Caco-2 (cell line): ENCODE results near the gene CTDSPL. TPM values are rescaled to one million over a fixed set of nuclear protein-coding genes. Genes with fewer than 3 reads are reported as not detected.

ENCODE experiments used
- BruUV-seq: library from RNA; stranded (reverse); fragments of 400-500 nt; replicated peaks from 2 replicates; lab custom pipeline; 2021; lab: Mats Ljungman, UMichigan
- CTCF ChIA-PET: fragments of 300-600 bp; sonication (Branson Sonifier 250); formaldehyde crosslinking; loops from one replicate; lab custom pipeline; 2022; ENCODE audit warnings: antibody characterized with exemption; lab: Charles Lee
- POLR2A ChIA-PET: fragments of 300-600 bp; sonication (Branson Sonifier 250); formaldehyde crosslinking; loops from one replicate; lab custom pipeline; 2022; ENCODE audit warnings: antibody characterized with exemption; lab: Charles Lee
- DNase-seq, 2 experiments: peaks; one replicate each; pipeline versions ENCODE4 v3.0.0 to v3.0.0-alpha.2; 2020 to 2022
- H3K27me3 ChIP-seq: replicated peaks from 2 replicates; pipeline ENCODE4 v1.6.0; 2011; ENCODE audit warnings: low read length; ENCODE audit not compliant: control insufficient read depth, insufficient read depth
- H3K36me3 ChIP-seq: 2 replicates; pipeline ENCODE4 v1.5.1; 2011; ENCODE audit warnings: low read length; ENCODE audit not compliant: control insufficient read depth, insufficient read depth
- H3K4me1 ChIP-seq: fragments of 250-450 bp; sonication (Bioruptor Pico); 2 replicates; pipeline ENCODE4 v1.5.1; 2020; ENCODE audit warnings: mild to moderate bottlenecking
- H3K4me3 ChIP-seq: 2 replicates; pipeline ENCODE4 v1.5.1; 2011; ENCODE audit warnings: low read depth, mild to moderate bottlenecking, control low read depth, low read length
- H3K9me3 ChIP-seq: fragments of 250-450 bp; sonication (Bioruptor Pico); 2 replicates; pipeline ENCODE4 v1.5.1; 2020; ENCODE audit warnings: mild to moderate bottlenecking, moderate library complexity
- H3K27ac Mint-ChIP-seq: one replicate; pipeline ENCODE4 v1.8.0; 2022; ENCODE audit warnings: mixed read lengths; ENCODE audit not compliant: unreplicated experiment
- H3K27me3 Mint-ChIP-seq: one replicate; pipeline ENCODE4 v1.8.0; 2022; ENCODE audit warnings: mixed read lengths; ENCODE audit not compliant: insufficient read depth, unreplicated experiment
- H3K36me3 Mint-ChIP-seq: one replicate; pipeline ENCODE4 v1.8.0; 2022; ENCODE audit warnings: mild to moderate bottlenecking, mixed read lengths; ENCODE audit not compliant: insufficient read depth, unreplicated experiment
- H3K4me1 Mint-ChIP-seq: one replicate; pipeline ENCODE4 v1.8.0; 2022; ENCODE audit warnings: low read depth, mixed read lengths; ENCODE audit not compliant: unreplicated experiment
- H3K4me3 Mint-ChIP-seq: one replicate; pipeline ENCODE4 v1.8.0; 2022; ENCODE audit warnings: mild to moderate bottlenecking, moderate library complexity, mixed read lengths; ENCODE audit not compliant: unreplicated experiment
- H3K9me3 Mint-ChIP-seq: one replicate; pipeline ENCODE4 v1.8.0; 2022; ENCODE audit warnings: mixed read lengths; ENCODE audit not compliant: unreplicated experiment
- CTCF ChIP-seq, 2 experiments: fragments of 200-600 bp in 1 of 2; IDR thresholded peaks; 1 replicate in 1 of 2; 2 replicates in 1 of 2; pipeline versions ENCODE4 v1.5.1 to v1.8.0; 2011 to 2022; ENCODE audit warnings: antibody characterized with exemption in 1 of 2, control low read depth in 1 of 2, inconsistent platforms in 1 of 2, low read depth in 1 of 2, low read length in 1 of 2, mild to moderate bottlenecking in 1 of 2, moderate library complexity in 1 of 2; ENCODE audit not compliant: insufficient read depth in 1 of 2, severe bottlenecking in 1 of 2, unreplicated experiment in 1 of 2
- intact Hi-C: fragments of 100-400 bp; cut with micrococcal nuclease; formaldehyde crosslinking; loops from one replicate; pipeline ENCODE4 v1.10.0; 2022; ENCODE audit not compliant: unreplicated experiment
- total RNA-seq: library from RNA; stranded (reverse); gene quantifications from 2 replicates; pipeline ENCODE4 v1.2.3, GENCODE V29; 2022

CTDSPL gene
- total RNA-seq, 1 experiment from 2014 or later: 60.9 TPM

- no peaks in the 10 kb centered on the region for H3K4me1 Mint-ChIP-seq
- no TSS peak for BruUV-seq
- intact Hi-C loops: no loop called here
- CTCF ChIA-PET: interaction anchor here (1.3 to 5.1 kb wide), 2 partner anchors 115 kb away, joined by 3 to 64 read pairs; no protein-coding TSS in a partner anchor
- H3K9me3 Mint-ChIP-seq: no peaks in the 10 kb centered on the region
- H3K9me3 ChIP-seq: no peaks in the 10 kb centered on the region
- no peak overlapping the region for H3K4me3 ChIP-seq
- no peak for TF ChIP-seq CTCF (IDR thresholded peaks at IDR 0.05; ENCODE audit: insufficient read depth in 1 of 2, low read depth in 1 of 2, low read length in 1 of 2, severe bottlenecking in 1 of 2, unreplicated experiment in 1 of 2)
- POLR2A ChIA-PET: no interaction called here
- H3K4me3 Mint-ChIP-seq: no peak overlapping the region
- no peaks in the 10 kb centered on the region for H3K4me1 ChIP-seq
- no peaks in the 10 kb centered on the region for H3K27me3 Mint-ChIP-seq
- DNase-seq: no peak
- no peak overlapping the region for H3K27ac Mint-ChIP-seq
- H3K36me3 ChIP-seq: no peaks in the 10 kb centered on the region
- H3K27me3 ChIP-seq: no peaks in the 10 kb centered on the region
- H3K36me3 Mint-ChIP-seq: no peaks in the 10 kb centered on the region
Measured at GRCh38 chr3:37852097-37852496, 9.6 kb upstream of the CTDSPL start.

GRCh38 chr3:37852771-37853170, 8.9 kb upstream of the CTDSPL start:
- no peaks in the 10 kb centered on the region for H3K36me3 ChIP-seq
- intact Hi-C loops: no loop called here
- Mint-ChIP-seq H3K4me1 (no peaks in the 10 kb centered on the region), H3K27ac (no peak overlapping the region), H3K4me3 (no peak overlapping the region), H3K36me3 (no peaks in the 10 kb centered on the region), H3K27me3 (no peaks in the 10 kb centered on the region), H3K9me3 (no peaks in the 10 kb centered on the region)
- CTCF ChIA-PET: interaction anchor here (0.6 to 5.1 kb wide), 3 partner anchors 113 to 121 kb away, joined by 6 to 64 read pairs (median 10); no protein-coding TSS in a partner anchor
- no peaks in the 10 kb centered on the region for H3K27me3 ChIP-seq
- BruUV-seq: no TSS peak
- no peak for TF ChIP-seq CTCF (IDR thresholded peaks at IDR 0.05; ENCODE audit: insufficient read depth in 1 of 2, low read depth in 1 of 2, low read length in 1 of 2, severe bottlenecking in 1 of 2, unreplicated experiment in 1 of 2)
- POLR2A ChIA-PET: no interaction called here
- DNase-seq: no peak
- no peak overlapping the region for H3K4me3 ChIP-seq
- H3K9me3 ChIP-seq: no peaks in the 10 kb centered on the region
- H3K4me1 ChIP-seq: no peaks in the 10 kb centered on the region

- CTCF ChIA-PET: interaction anchor here (0.7 to 5.1 kb wide), 3 partner anchors 113 to 153 kb away, joined by 6 to 64 read pairs (median 7); no protein-coding TSS in a partner anchor
Measured at GRCh38 chr3:37853691-37854413, 7.8 kb upstream of the CTDSPL start.

More at GRCh38 chr3:37853691-37854413, 7.8 kb upstream of the CTDSPL start:
- no peaks in the 10 kb centered on the region for H3K27me3 Mint-ChIP-seq
- no TSS peak for BruUV-seq
- no peaks in the 10 kb centered on the region for H3K36me3 ChIP-seq
- no peaks in the 10 kb centered on the region for H3K4me1 ChIP-seq
- no peaks in the 10 kb centered on the region for H3K9me3 Mint-ChIP-seq
- intact Hi-C loops: no loop called here
- H3K27ac Mint-ChIP-seq: no peak overlapping the region
- no peaks in the 10 kb centered on the region for H3K4me1 Mint-ChIP-seq
- H3K4me3 ChIP-seq: no peak overlapping the region
- no peak for TF ChIP-seq CTCF (IDR thresholded peaks at IDR 0.05; ENCODE audit: insufficient read depth in 1 of 2, low read depth in 1 of 2, low read length in 1 of 2, severe bottlenecking in 1 of 2, unreplicated experiment in 1 of 2)
- H3K36me3 Mint-ChIP-seq: no peaks in the 10 kb centered on the region
- DNase-seq: no peak
- H3K9me3 ChIP-seq: no peaks in the 10 kb centered on the region
- POLR2A ChIA-PET: no interaction called here
- H3K27me3 ChIP-seq: no peaks in the 10 kb centered on the region
- no peak overlapping the region for H3K4me3 Mint-ChIP-seq
